K562 (cell line): Measurements from ENCODE around the gene PSMC4. TPM values are rescaled to one million over a fixed set of nuclear protein-coding genes. Genes with fewer than 3 reads are reported as not detected.
A peak's percentile ranks its signal among the peaks of the same experiment; 100 is the strongest.

Experiments
- BCL6 ChIP-seq: fragments of 250-450 bp; sonication (Bioruptor Pico); IDR thresholded peaks from 2 replicates; pipeline ENCODE4 v1.4.0; 2020
- DEAF1 ChIP-seq: fragments of 450-650 bp; formaldehyde crosslinking; IDR thresholded peaks from 2 replicates; pipeline ENCODE4 v1.4.0; 2020; ENCODE audit warnings: mild to moderate bottlenecking, moderate library complexity
- HIVEP1 ChIP-seq: fragments of 250-450 bp; sonication (Bioruptor Pico); IDR thresholded peaks from 2 replicates; pipeline ENCODE4 v1.4.0; 2020; ENCODE audit warnings: mild to moderate bottlenecking
- MAFF ChIP-seq: IDR thresholded peaks from 2 replicates; pipeline ENCODE4 v1.6.1; 2012; ENCODE audit warnings: low read length, improper control_type of control experiment
- MBD2 ChIP-seq: sonication (generic); IDR thresholded peaks from 2 replicates; pipeline ENCODE4 v1.6.1; 2016; ENCODE audit warnings: low read depth, borderline replicate concordance
- NELFE ChIP-seq: IDR thresholded peaks from 2 replicates; pipeline ENCODE4 v1.6.1; 2011; ENCODE audit warnings: mild to moderate bottlenecking; ENCODE audit not compliant: insufficient read depth, insufficient read length
- PATZ1 ChIP-seq: fragments of 250-450 bp; sonication (Bioruptor Pico); IDR thresholded peaks from 2 replicates; pipeline ENCODE4 v1.5.0; 2020; ENCODE audit warnings: mild to moderate bottlenecking, borderline replicate concordance
- RBFOX2 ChIP-seq: fragments of 200-400 bp; formaldehyde crosslinking; IDR thresholded peaks from 2 replicates; pipeline ENCODE4 v1.6.1; 2017; ENCODE audit warnings: low read depth, mild to moderate bottlenecking, low read length, moderate library complexity
- RCOR1 ChIP-seq, 2 experiments: IDR thresholded peaks; 2 replicates each; pipeline ENCODE4 v1.6.1; 2012; ENCODE audit warnings: low read depth in 2 of 2, low read length in 2 of 2, borderline replicate concordance in 1 of 2, improper control_type of control experiment in 1 of 2
- THAP7 ChIP-seq: fragments of 250-450 bp; sonication (Bioruptor Pico); IDR thresholded peaks from 2 replicates; pipeline ENCODE4 v1.5.0; 2021
- ZBTB2 ChIP-seq: fragments of 450-650 bp; IDR thresholded peaks from 2 replicates; pipeline ENCODE4 v1.6.1; 2016; ENCODE audit warnings: antibody characterized with exemption
- ZBTB26 ChIP-seq: fragments of 450-650 bp; formaldehyde crosslinking; IDR thresholded peaks from 2 replicates; pipeline ENCODE4 v1.4.0; 2022; ENCODE audit warnings: missing genetic modification characterization
- ZBTB49 ChIP-seq: sonication (generic); formaldehyde crosslinking; IDR thresholded peaks from 2 replicates; pipeline ENCODE4 v1.8.0; 2022; ENCODE audit warnings: missing genetic modification reagents, mild to moderate bottlenecking, borderline replicate concordance
- ZNF197 ChIP-seq: fragments of 200-800 bp; sonication (Bioruptor generic); IDR thresholded peaks from 2 replicates; pipeline ENCODE4 v1.6.1; 2016; ENCODE audit warnings: low read depth, missing genetic modification characterization, missing compliant biosample characterization
- ZNF263 ChIP-seq: sonication (generic); formaldehyde crosslinking; IDR thresholded peaks from 2 replicates; pipeline ENCODE4 v1.8.0; 2022; ENCODE audit warnings: mild to moderate bottlenecking, missing genetic modification reagents, borderline replicate concordance
- ZNF3 ChIP-seq: fragments of 250-450 bp; sonication (Bioruptor Pico); IDR thresholded peaks from 2 replicates; pipeline ENCODE4 v1.5.0; 2021; ENCODE audit warnings: mild to moderate bottlenecking, moderate library complexity
- ZZZ3 ChIP-seq: fragments of 450-650 bp; IDR thresholded peaks from 2 replicates; pipeline ENCODE4 v1.6.1; 2016; ENCODE audit warnings: antibody characterized with exemption, mild to moderate bottlenecking, moderate library complexity
- polyA plus RNA-seq, 8 experiments: library from polyadenylated mRNA; depleted of rRNA in 4 of 8; stranded (reverse) in 5 of 8; unstranded in 3 of 8; fragments of >200 nt; fragmentation: Nextera tagmentation in 2 of 8; fragmentation: Illumina TruSeq in 1 of 8; extraction: Ambion mirVana in 2 of 8; extraction: Trizol in 1 of 8; gene quantifications; 2 replicates each; pipeline versions ENCODE4 v1.2.1 to v1.2.3, GENCODE V29; 2011 to 2014; ENCODE audit warnings: inconsistent platforms in 1 of 8, missing spikeins in 1 of 8
- total RNA-seq, 7 experiments: library from RNA; depleted of rRNA in 6 of 7; stranded (reverse); fragments of >200 nt in 6 of 7; fragmentation: Illumina TruSeq in 2 of 7; extraction: Trizol in 2 of 7; gene quantifications; 2 replicates each; pipeline versions ENCODE4 v1.2.1 to v1.2.3, GENCODE V29; 2011 to 2021; ENCODE audit warnings: low replicate concordance in 1 of 7

Gene PSMC4
- total and polyA plus RNA-seq, 9 of the 15 experiments (the other 6 are each of a cell fraction or from before 2014, with no cell fraction given) = 45.9 to 475 (median 142) TPM

- TF ChIP-seq THAP7 (CRISPR knock-in tag) = no peak
- no peak for TF ChIP-seq ZBTB49 (CRISPR knock-in tag)
- no peak for TF ChIP-seq MAFF
- TF ChIP-seq ZNF263 = peak; percentile 51; the same call in 1 of the 2 replicates
- no peak for TF ChIP-seq ZNF3 (CRISPR knock-in tag)
- TF ChIP-seq RCOR1 (IDR thresholded peaks at IDR 0.05; ENCODE audit: borderline replicate concordance in 1 of 2, low read depth in 2 of 2, low read length in 2 of 2) = 0 out of 4 replicates have a peak, but pooled peaks of 1 of the 2 experiments have one; percentile 2
- TF ChIP-seq NELFE = no peak
- TF ChIP-seq MBD2 = peak; percentile 58; the same call in 1 of the 2 replicates
- TF ChIP-seq ZBTB2 = peak; percentile 85
- TF ChIP-seq HIVEP1 (CRISPR knock-in tag) = no peak
- peak; percentile 96 for TF ChIP-seq RBFOX2
- TF ChIP-seq ZBTB26 (CRISPR knock-in tag) = 0 out of 2 replicates have a peak, but pooled peaks have one; percentile 64
- no peak for TF ChIP-seq ZZZ3
- no peak for TF ChIP-seq DEAF1 (CRISPR knock-in tag)
- no peak; the same call in 1 of the 2 replicates for TF ChIP-seq ZNF197
- TF ChIP-seq BCL6 = no peak
- no peak for TF ChIP-seq PATZ1
Observed at GRCh38 chr19:39996811-39997637, 26.1 kb downstream of the PSMC4 start, which contains the start of gene ZNF546 (continued).
